ENCODE data around the gene SMC1A.

SMC1A gene

GRCh38 chrX:53337101-53337500 lies 85.4 kb downstream of the SMC1A start:
- no peak for DNase-seq

DNA sequence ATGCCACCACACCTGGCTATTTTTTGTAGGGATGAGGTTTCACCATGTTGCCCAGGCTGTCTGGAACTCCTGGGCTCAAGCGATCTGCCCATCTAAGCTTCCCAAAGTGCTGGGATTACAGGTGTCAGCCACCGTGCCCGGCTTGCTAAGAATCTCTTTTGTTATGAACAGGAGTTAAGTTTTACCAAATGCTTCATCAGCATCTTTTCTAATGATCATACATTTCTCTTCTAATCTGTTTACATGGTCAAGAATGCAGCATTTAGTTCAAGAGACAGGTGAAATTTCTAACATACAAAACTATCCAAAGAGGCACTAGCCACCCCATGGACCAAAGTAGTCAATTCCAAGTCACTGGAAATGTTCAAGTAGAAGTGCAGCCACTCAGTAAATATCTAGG lies 88.6 kb downstream of the SMC1A start:
- no peak for DNase-seq

GRCh38 chrX:53332204-53332603 lies 90.2 kb downstream of the SMC1A start:
- DNase-seq = no peak

DNA sequence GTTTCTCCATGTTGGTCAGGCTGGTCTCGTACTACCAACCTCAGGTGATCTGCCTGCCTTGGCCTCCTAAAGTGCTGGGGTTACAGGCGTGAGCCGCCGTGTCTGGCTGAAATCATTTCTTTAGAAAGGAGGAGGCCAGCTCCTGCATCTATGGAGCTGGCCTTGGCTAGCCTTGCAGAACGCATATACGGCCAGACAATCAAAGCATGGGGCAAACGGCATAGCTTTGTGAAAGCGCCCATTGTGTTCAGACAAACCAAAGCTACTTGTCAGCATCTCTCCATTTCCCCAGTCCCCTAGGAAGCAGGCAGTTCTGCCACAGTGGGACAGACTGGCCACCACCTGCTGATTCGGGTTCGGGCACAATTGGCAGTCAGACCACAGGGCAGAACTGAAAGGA lies 92.1 kb downstream of the SMC1A start:
- DNase-seq = no peak

DNA sequence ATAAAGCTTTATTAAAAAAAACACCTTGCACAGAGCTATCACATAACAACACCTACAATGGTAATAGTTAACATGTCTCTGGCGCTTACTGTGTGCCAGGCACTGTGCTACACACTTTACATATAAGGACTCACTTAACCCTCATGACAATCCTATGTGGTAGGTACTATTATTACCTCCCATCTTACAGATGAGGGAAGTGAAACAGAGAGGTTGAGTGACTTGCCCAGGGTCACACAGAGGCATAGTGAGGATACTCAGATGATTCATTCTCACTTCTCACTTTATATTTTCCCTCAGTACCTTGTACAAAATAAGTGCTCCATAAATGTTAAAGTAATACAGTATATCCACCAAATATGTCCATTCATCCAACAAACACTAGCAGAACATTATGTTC lies 97.7 kb downstream of the SMC1A start:
- no peak for DNase-seq

All from cortex of kidney (tissue), 1 donor.